Caco-2 (cell line): ENCODE data around the gene RAB3GAP2. TPM values are rescaled to one million over a fixed set of nuclear protein-coding genes. Genes with fewer than 3 reads are reported as not detected.
"Not testable (repeated sequence)": the region's sequence is repeated elsewhere in the genome, so short reads cannot be mapped to it uniquely, and the experiment has no call there.

Experiments used
- BruUV-seq: library from RNA; stranded (reverse); fragments of 400-500 nt; replicated peaks from 2 replicates; lab custom pipeline; 2021; lab: Mats Ljungman, UMichigan
- CTCF ChIA-PET: fragments of 300-600 bp; sonication (Branson Sonifier 250); formaldehyde crosslinking; loops from one replicate; lab custom pipeline; 2022; ENCODE audit warnings: antibody characterized with exemption; lab: Charles Lee
- POLR2A ChIA-PET: fragments of 300-600 bp; sonication (Branson Sonifier 250); formaldehyde crosslinking; loops from one replicate; lab custom pipeline; 2022; ENCODE audit warnings: antibody characterized with exemption; lab: Charles Lee
- DNase-seq, 2 experiments: peaks; one replicate each; pipeline versions ENCODE4 v3.0.0 to v3.0.0-alpha.2; 2020 to 2022
- H3K27me3 ChIP-seq: replicated peaks from 2 replicates; pipeline ENCODE4 v1.6.0; 2011; ENCODE audit warnings: low read length; ENCODE audit not compliant: control insufficient read depth, insufficient read depth
- H3K36me3 ChIP-seq: 2 replicates; pipeline ENCODE4 v1.5.1; 2011; ENCODE audit warnings: low read length; ENCODE audit not compliant: control insufficient read depth, insufficient read depth
- H3K4me1 ChIP-seq: fragments of 250-450 bp; sonication (Bioruptor Pico); 2 replicates; pipeline ENCODE4 v1.5.1; 2020; ENCODE audit warnings: mild to moderate bottlenecking
- H3K4me3 ChIP-seq: 2 replicates; pipeline ENCODE4 v1.5.1; 2011; ENCODE audit warnings: low read depth, mild to moderate bottlenecking, control low read depth, low read length
- H3K9me3 ChIP-seq: fragments of 250-450 bp; sonication (Bioruptor Pico); 2 replicates; pipeline ENCODE4 v1.5.1; 2020; ENCODE audit warnings: mild to moderate bottlenecking, moderate library complexity
- H3K27ac Mint-ChIP-seq: one replicate; pipeline ENCODE4 v1.8.0; 2022; ENCODE audit warnings: mixed read lengths; ENCODE audit not compliant: unreplicated experiment
- H3K27me3 Mint-ChIP-seq: one replicate; pipeline ENCODE4 v1.8.0; 2022; ENCODE audit warnings: mixed read lengths; ENCODE audit not compliant: insufficient read depth, unreplicated experiment
- H3K36me3 Mint-ChIP-seq: one replicate; pipeline ENCODE4 v1.8.0; 2022; ENCODE audit warnings: mild to moderate bottlenecking, mixed read lengths; ENCODE audit not compliant: insufficient read depth, unreplicated experiment
- H3K4me1 Mint-ChIP-seq: one replicate; pipeline ENCODE4 v1.8.0; 2022; ENCODE audit warnings: low read depth, mixed read lengths; ENCODE audit not compliant: unreplicated experiment
- H3K4me3 Mint-ChIP-seq: one replicate; pipeline ENCODE4 v1.8.0; 2022; ENCODE audit warnings: mild to moderate bottlenecking, moderate library complexity, mixed read lengths; ENCODE audit not compliant: unreplicated experiment
- H3K9me3 Mint-ChIP-seq: one replicate; pipeline ENCODE4 v1.8.0; 2022; ENCODE audit warnings: mixed read lengths; ENCODE audit not compliant: unreplicated experiment
- intact Hi-C: fragments of 100-400 bp; cut with micrococcal nuclease; formaldehyde crosslinking; loops from one replicate; pipeline ENCODE4 v1.10.0; 2022; ENCODE audit not compliant: unreplicated experiment
- total RNA-seq: library from RNA; stranded (reverse); gene quantifications from 2 replicates; pipeline ENCODE4 v1.2.3, GENCODE V29; 2022
- TF ChIP-seq, protein P1 (sequence below), 2 experiments: fragments of 200-600 bp in 1 of 2; IDR thresholded peaks; 1 replicate in 1 of 2; 2 replicates in 1 of 2; pipeline versions ENCODE4 v1.5.1 to v1.8.0; 2011 to 2022; ENCODE audit warnings: antibody characterized with exemption in 1 of 2, control low read depth in 1 of 2, inconsistent platforms in 1 of 2, low read depth in 1 of 2, low read length in 1 of 2, mild to moderate bottlenecking in 1 of 2, moderate library complexity in 1 of 2; ENCODE audit not compliant: insufficient read depth in 1 of 2, severe bottlenecking in 1 of 2, unreplicated experiment in 1 of 2

Gene RAB3GAP2
- total RNA-seq, 1 experiment from 2014 or later = 41.1 TPM

DNA sequence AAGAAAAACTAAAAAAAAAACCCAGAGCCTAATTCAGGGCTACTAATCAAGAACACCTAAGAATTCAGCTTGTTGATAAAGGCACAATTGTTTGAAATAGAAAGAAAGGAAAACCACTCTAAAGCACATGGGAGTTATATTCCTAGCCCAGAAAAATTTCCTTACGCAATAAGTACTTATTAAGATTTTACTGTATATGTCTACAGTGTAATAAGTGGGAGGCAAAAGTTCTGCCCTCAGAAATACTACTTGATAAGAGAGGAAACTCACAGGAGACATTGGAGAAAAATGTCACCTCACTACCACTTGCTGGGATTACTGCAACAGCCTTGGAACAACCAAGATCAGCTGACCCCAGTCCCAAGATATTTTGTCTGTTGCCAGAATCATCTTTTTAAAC, 112.2 kb downstream of the RAB3GAP2 start:
- no peaks in the 10 kb centered on the region for H3K9me3 ChIP-seq
- POLR2A ChIA-PET = no interaction called here
- Mint-ChIP-seq H3K9me3 (no peaks in the 10 kb centered on the region), H3K36me3 (peaks cover 11% of the 10 kb centered on the region), H3K27me3 (no peaks in the 10 kb centered on the region), H3K4me1 (no peaks in the 10 kb centered on the region), H3K4me3 (no peak overlapping the region), H3K27ac (no peak overlapping the region)
- TF ChIP-seq, protein P1, sequence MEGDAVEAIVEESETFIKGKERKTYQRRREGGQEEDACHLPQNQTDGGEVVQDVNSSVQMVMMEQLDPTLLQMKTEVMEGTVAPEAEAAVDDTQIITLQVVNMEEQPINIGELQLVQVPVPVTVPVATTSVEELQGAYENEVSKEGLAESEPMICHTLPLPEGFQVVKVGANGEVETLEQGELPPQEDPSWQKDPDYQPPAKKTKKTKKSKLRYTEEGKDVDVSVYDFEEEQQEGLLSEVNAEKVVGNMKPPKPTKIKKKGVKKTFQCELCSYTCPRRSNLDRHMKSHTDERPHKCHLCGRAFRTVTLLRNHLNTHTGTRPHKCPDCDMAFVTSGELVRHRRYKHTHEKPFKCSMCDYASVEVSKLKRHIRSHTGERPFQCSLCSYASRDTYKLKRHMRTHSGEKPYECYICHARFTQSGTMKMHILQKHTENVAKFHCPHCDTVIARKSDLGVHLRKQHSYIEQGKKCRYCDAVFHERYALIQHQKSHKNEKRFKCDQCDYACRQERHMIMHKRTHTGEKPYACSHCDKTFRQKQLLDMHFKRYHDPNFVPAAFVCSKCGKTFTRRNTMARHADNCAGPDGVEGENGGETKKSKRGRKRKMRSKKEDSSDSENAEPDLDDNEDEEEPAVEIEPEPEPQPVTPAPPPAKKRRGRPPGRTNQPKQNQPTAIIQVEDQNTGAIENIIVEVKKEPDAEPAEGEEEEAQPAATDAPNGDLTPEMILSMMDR (IDR thresholded peaks at IDR 0.05; ENCODE audit: insufficient read depth in 1 of 2, low read depth in 1 of 2, low read length in 1 of 2, severe bottlenecking in 1 of 2, unreplicated experiment in 1 of 2) = no peak
- no peak for DNase-seq
- H3K4me3 ChIP-seq = no peak overlapping the region
- no peaks in the 10 kb centered on the region for H3K27me3 ChIP-seq
- no peaks in the 10 kb centered on the region for H3K4me1 ChIP-seq
- intact Hi-C loops = no loop called here
- BruUV-seq = no TSS peak
- peaks cover 1% of the 10 kb centered on the region; the same call in 1 of the 2 replicates for H3K36me3 ChIP-seq
- CTCF ChIA-PET = no interaction called here

DNA sequence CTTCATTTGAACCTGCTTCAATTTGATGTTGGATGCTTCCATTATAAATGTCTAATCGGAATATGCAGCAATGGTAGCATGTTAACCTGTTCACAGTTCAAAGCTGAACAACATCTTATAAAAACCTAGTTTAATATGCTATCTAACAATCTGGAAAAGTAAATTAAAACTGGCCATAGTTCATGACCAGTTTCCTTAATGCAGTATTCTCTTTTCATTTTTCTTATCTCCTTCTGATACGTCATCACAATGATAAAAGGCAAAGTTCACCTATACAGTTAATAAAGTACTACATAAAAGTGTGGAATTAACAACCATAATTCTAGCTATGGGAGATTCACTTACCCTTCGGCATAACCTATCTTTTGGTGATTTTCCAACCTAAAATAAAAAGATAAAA, 113.2 kb downstream of the RAB3GAP2 start:
- CTCF ChIA-PET = no interaction called here
- intact Hi-C loops = no loop called here
- H3K9me3 Mint-ChIP-seq = no peaks in the 10 kb centered on the region
- POLR2A ChIA-PET = no interaction called here
- Histone ChIP-seq H3K9me3 (no peaks in the 10 kb centered on the region), H3K4me1 (no peaks in the 10 kb centered on the region), H3K4me3 (no peak overlapping the region), H3K27me3 (no peaks in the 10 kb centered on the region), H3K36me3 (peaks cover 1% of the 10 kb centered on the region; the same call in 1 of the 2 replicates)
- H3K4me1 Mint-ChIP-seq = no peaks in the 10 kb centered on the region
- TF ChIP-seq, protein P1 (IDR thresholded peaks at IDR 0.05; ENCODE audit: insufficient read depth in 1 of 2, low read depth in 1 of 2, low read length in 1 of 2, severe bottlenecking in 1 of 2, unreplicated experiment in 1 of 2) = no peak
- DNase-seq = no peak
- no peak overlapping the region for H3K27ac Mint-ChIP-seq
- peaks cover 16% of the 10 kb centered on the region for H3K36me3 Mint-ChIP-seq
- H3K27me3 Mint-ChIP-seq = no peaks in the 10 kb centered on the region
- H3K4me3 Mint-ChIP-seq = no peak overlapping the region
- BruUV-seq = no TSS peak

DNA sequence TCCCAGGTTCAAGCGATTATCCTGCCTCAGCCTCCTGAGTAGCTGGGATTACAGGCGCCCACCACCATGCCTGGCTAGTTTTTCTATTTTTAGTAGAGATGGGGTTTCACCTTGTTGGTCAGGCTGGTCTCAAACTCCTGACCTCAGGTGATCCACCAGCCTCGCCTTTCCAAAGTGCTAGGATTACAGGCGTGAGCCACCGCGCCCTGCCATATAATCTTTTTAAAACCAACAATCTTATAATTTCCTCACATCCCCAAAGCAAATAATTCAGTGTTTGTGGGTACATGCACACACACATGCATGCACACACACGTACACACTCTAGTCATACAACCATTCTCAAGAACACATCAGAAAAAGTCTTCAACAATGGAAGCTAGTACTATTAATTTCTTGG, 113.7 kb downstream of the RAB3GAP2 start:
- peaks cover 21% of the 10 kb centered on the region for H3K36me3 Mint-ChIP-seq
- BruUV-seq, H3K27me3 ChIP-seq, POLR2A ChIA-PET, H3K9me3 Mint-ChIP-seq, H3K9me3 ChIP-seq, H3K4me1 ChIP-seq, H3K4me1 Mint-ChIP-seq, H3K27ac Mint-ChIP-seq, H3K4me3 Mint-ChIP-seq, DNase-seq, H3K27me3 Mint-ChIP-seq, intact Hi-C loops, CTCF ChIA-PET, H3K36me3 ChIP-seq, H3K4me3 ChIP-seq: not testable (repeated sequence)

DNA sequence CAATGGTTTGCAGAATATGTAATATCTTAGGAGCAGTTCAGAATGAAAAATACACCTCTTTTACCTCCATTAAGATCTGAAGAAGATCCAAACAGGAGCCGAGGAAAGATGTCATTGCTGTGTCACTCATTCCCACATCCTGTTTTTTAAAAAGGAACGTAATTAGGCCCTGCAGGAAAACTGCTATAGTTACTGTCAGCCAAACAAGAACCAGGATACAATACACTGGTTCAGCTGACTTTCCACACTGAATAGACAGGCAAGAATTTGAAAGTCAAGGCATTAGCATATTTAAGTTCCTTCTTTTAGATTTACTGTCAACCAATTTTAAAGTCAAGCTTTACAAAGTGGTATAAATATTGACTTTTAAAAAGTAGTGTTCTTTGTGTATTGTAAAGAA, 114.5 kb downstream of the RAB3GAP2 start:
- Mint-ChIP-seq H3K4me3 (no peak overlapping the region), H3K27me3 (no peaks in the 10 kb centered on the region), H3K9me3 (no peaks in the 10 kb centered on the region), H3K4me1 (no peaks in the 10 kb centered on the region), H3K27ac (no peak overlapping the region), H3K36me3 (peaks cover 25% of the 10 kb centered on the region)
- Histone ChIP-seq H3K36me3 (peaks cover 1% of the 10 kb centered on the region; the same call in 1 of the 2 replicates), H3K4me3 (no peak overlapping the region), H3K9me3 (no peaks in the 10 kb centered on the region), H3K27me3 (no peaks in the 10 kb centered on the region), H3K4me1 (no peaks in the 10 kb centered on the region)
- DNase-seq = no peak
- TF ChIP-seq, protein P1 (IDR thresholded peaks at IDR 0.05; ENCODE audit: insufficient read depth in 1 of 2, low read depth in 1 of 2, low read length in 1 of 2, severe bottlenecking in 1 of 2, unreplicated experiment in 1 of 2) = no peak
- no TSS peak for BruUV-seq
- CTCF ChIA-PET = no interaction called here
- intact Hi-C loops = no loop called here
- POLR2A ChIA-PET = no interaction called here
